ENCODE data around the gene ZDHHC5.

The ZDHHC5 gene

GRCh38 chr11:57667736-57668433 is at the start of gene ZDHHC5:
Gene ZDHHC5, plus strand, starts transcription at chr11:57668114. Its CDS starts 4,977 bp downstream, at chr11:57673091.
- Histone ChIP-seq H3K4me1 (ENCODE audit: control insufficient read depth, insufficient read depth, low read length) (peaks cover 15% of the 10 kb centered on the region), H3K36me3 (ENCODE audit: control insufficient read depth in 2 of 2, insufficient read depth in 2 of 2, low read length in 2 of 2) (peaks cover 8 to 9% of the 10 kb centered on the region in 2 donors), H3K27ac (ENCODE audit: low read length) (peak within 1 kb of the TSS; percentile 99), H3K27me3 (ENCODE audit: control insufficient read depth in 1 of 2, insufficient read depth in 2 of 2, low read length in 2 of 2) (no peaks in the 10 kb centered on the region), H3K4me3 (ENCODE audit: low read length in 2 of 2) (peak within 1 kb of the TSS; percentile 93 to 95), H3K9me3 (ENCODE audit: control insufficient read depth in 2 of 2, low read length in 2 of 2) (no peaks in the 10 kb centered on the region), H3K9ac (ENCODE audit: low read length in 2 of 2) (peak within 1 kb of the TSS; percentile 93 to 100)

- no peaks in the 10 kb centered on the region for H3K4me1 ChIP-seq (ENCODE audit: control insufficient read depth, insufficient read depth, low read length)
- H3K27ac ChIP-seq (ENCODE audit: low read length) = no peak overlapping the region
- H3K36me3 ChIP-seq (ENCODE audit: control insufficient read depth in 2 of 2, insufficient read depth in 2 of 2, low read length in 2 of 2) = peaks cover 0 to 22% of the 10 kb centered on the region in 2 donors
- H3K4me3 ChIP-seq (ENCODE audit: low read length in 2 of 2) = no peak overlapping the region
- no peak overlapping the region for H3K9ac ChIP-seq (ENCODE audit: low read length in 2 of 2)
- H3K9me3 ChIP-seq (ENCODE audit: control insufficient read depth in 2 of 2, low read length in 2 of 2) = no peaks in the 10 kb centered on the region
- peaks cover 0 to 2% of the 10 kb centered on the region in 2 donors for H3K27me3 ChIP-seq (ENCODE audit: control insufficient read depth in 1 of 2, insufficient read depth in 2 of 2, low read length in 2 of 2)
Observed at GRCh38 chr11:57618438-57618837, 49.5 kb upstream of the ZDHHC5 start.

GRCh38 chr11:57619331-57619730 is 48.6 kb upstream of the ZDHHC5 start:
- Histone ChIP-seq H3K4me1 (ENCODE audit: control insufficient read depth, insufficient read depth, low read length) (no peaks in the 10 kb centered on the region), H3K9me3 (ENCODE audit: control insufficient read depth in 2 of 2, low read length in 2 of 2) (no peaks in the 10 kb centered on the region), H3K36me3 (ENCODE audit: control insufficient read depth in 2 of 2, insufficient read depth in 2 of 2, low read length in 2 of 2) (peaks cover 0 to 15% of the 10 kb centered on the region in 2 donors), H3K9ac (ENCODE audit: low read length in 2 of 2) (no peak overlapping the region), H3K27ac (ENCODE audit: low read length) (no peak overlapping the region), H3K27me3 (ENCODE audit: control insufficient read depth in 1 of 2, insufficient read depth in 2 of 2, low read length in 2 of 2) (peaks cover 0 to 2% of the 10 kb centered on the region in 2 donors), H3K4me3 (ENCODE audit: low read length in 2 of 2) (no peak overlapping the region)

GRCh38 chr11:57620467-57620866 is 47.4 kb upstream of the ZDHHC5 start:
- Histone ChIP-seq H3K9ac (ENCODE audit: low read length in 2 of 2) (no peak overlapping the region), H3K4me1 (ENCODE audit: control insufficient read depth, insufficient read depth, low read length) (no peaks in the 10 kb centered on the region), H3K27me3 (ENCODE audit: control insufficient read depth in 1 of 2, insufficient read depth in 2 of 2, low read length in 2 of 2) (peaks cover 0 to 2% of the 10 kb centered on the region in 2 donors), H3K9me3 (ENCODE audit: control insufficient read depth in 2 of 2, low read length in 2 of 2) (no peaks in the 10 kb centered on the region), H3K27ac (ENCODE audit: low read length) (no peak overlapping the region), H3K4me3 (ENCODE audit: low read length in 2 of 2) (no peak overlapping the region), H3K36me3 (ENCODE audit: control insufficient read depth in 2 of 2, insufficient read depth in 2 of 2, low read length in 2 of 2) (peaks cover 0 to 9% of the 10 kb centered on the region in 2 donors)

GRCh38 chr11:57622263-57622662 is 45.7 kb upstream of the ZDHHC5 start:
- Histone ChIP-seq H3K9me3 (ENCODE audit: control insufficient read depth in 2 of 2, low read length in 2 of 2) (no peaks in the 10 kb centered on the region), H3K36me3 (ENCODE audit: control insufficient read depth in 2 of 2, insufficient read depth in 2 of 2, low read length in 2 of 2) (peaks cover 0 to 2% of the 10 kb centered on the region in 2 donors), H3K4me1 (ENCODE audit: control insufficient read depth, insufficient read depth, low read length) (no peaks in the 10 kb centered on the region), H3K27me3 (ENCODE audit: control insufficient read depth in 1 of 2, insufficient read depth in 2 of 2, low read length in 2 of 2) (peaks cover 0 to 2% of the 10 kb centered on the region in 2 donors), H3K27ac (ENCODE audit: low read length) (no peak overlapping the region), H3K4me3 (ENCODE audit: low read length in 2 of 2) (no peak overlapping the region), H3K9ac (ENCODE audit: low read length in 2 of 2) (no peak overlapping the region)

GRCh38 chr11:57624864-57625263 is 43.0 kb upstream of the ZDHHC5 start:
- Histone ChIP-seq H3K27me3 (ENCODE audit: control insufficient read depth in 1 of 2, insufficient read depth in 2 of 2, low read length in 2 of 2) (peaks cover 0 to 2% of the 10 kb centered on the region in 2 donors), H3K9ac (ENCODE audit: low read length in 2 of 2) (no peak overlapping the region), H3K9me3 (ENCODE audit: control insufficient read depth in 2 of 2, low read length in 2 of 2) (no peaks in the 10 kb centered on the region), H3K36me3 (ENCODE audit: control insufficient read depth in 2 of 2, insufficient read depth in 2 of 2, low read length in 2 of 2) (no peaks in the 10 kb centered on the region), H3K4me1 (ENCODE audit: control insufficient read depth, insufficient read depth, low read length) (no peaks in the 10 kb centered on the region), H3K4me3 (ENCODE audit: low read length in 2 of 2) (no peak overlapping the region), H3K27ac (ENCODE audit: low read length) (no peak overlapping the region)

GRCh38 chr11:57626895-57627294 is 41.0 kb upstream of the ZDHHC5 start:
- Histone ChIP-seq H3K9ac (ENCODE audit: low read length in 2 of 2) (no peak overlapping the region), H3K27ac (ENCODE audit: low read length) (no peak overlapping the region), H3K9me3 (ENCODE audit: control insufficient read depth in 2 of 2, low read length in 2 of 2) (no peaks in the 10 kb centered on the region), H3K36me3 (ENCODE audit: control insufficient read depth in 2 of 2, insufficient read depth in 2 of 2, low read length in 2 of 2) (no peaks in the 10 kb centered on the region), H3K4me1 (ENCODE audit: control insufficient read depth, insufficient read depth, low read length) (no peaks in the 10 kb centered on the region), H3K4me3 (ENCODE audit: low read length in 2 of 2) (no peak overlapping the region), H3K27me3 (ENCODE audit: control insufficient read depth in 1 of 2, insufficient read depth in 2 of 2, low read length in 2 of 2) (peaks cover 0 to 2% of the 10 kb centered on the region in 2 donors)

GRCh38 chr11:57630171-57630570 is 37.7 kb upstream of the ZDHHC5 start:
- Histone ChIP-seq H3K9me3 (ENCODE audit: control insufficient read depth in 2 of 2, low read length in 2 of 2) (no peaks in the 10 kb centered on the region), H3K27me3 (ENCODE audit: control insufficient read depth in 1 of 2, insufficient read depth in 2 of 2, low read length in 2 of 2) (no peaks in the 10 kb centered on the region), H3K27ac (ENCODE audit: low read length) (no peak overlapping the region), H3K4me3 (ENCODE audit: low read length in 2 of 2) (no peak overlapping the region), H3K4me1 (ENCODE audit: control insufficient read depth, insufficient read depth, low read length) (no peaks in the 10 kb centered on the region), H3K9ac (ENCODE audit: low read length in 2 of 2) (no peak overlapping the region), H3K36me3 (ENCODE audit: control insufficient read depth in 2 of 2, insufficient read depth in 2 of 2, low read length in 2 of 2) (no peaks in the 10 kb centered on the region)

- no peak overlapping the region for H3K9ac ChIP-seq (ENCODE audit: low read length in 2 of 2)
- H3K4me1 ChIP-seq (ENCODE audit: control insufficient read depth, insufficient read depth, low read length) = no peaks in the 10 kb centered on the region
- no peak overlapping the region for H3K4me3 ChIP-seq (ENCODE audit: low read length in 2 of 2)
- no peaks in the 10 kb centered on the region for H3K27me3 ChIP-seq (ENCODE audit: control insufficient read depth in 1 of 2, insufficient read depth in 2 of 2, low read length in 2 of 2)
- H3K9me3 ChIP-seq (ENCODE audit: control insufficient read depth in 2 of 2, low read length in 2 of 2) = no peaks in the 10 kb centered on the region
- H3K27ac ChIP-seq (ENCODE audit: low read length) = no peak overlapping the region
- no peaks in the 10 kb centered on the region for H3K36me3 ChIP-seq (ENCODE audit: control insufficient read depth in 2 of 2, insufficient read depth in 2 of 2, low read length in 2 of 2)
Observed at GRCh38 chr11:57632116-57632515, 35.8 kb upstream of the ZDHHC5 start.

GRCh38 chr11:57633394-57634070 is 34.4 kb upstream of the ZDHHC5 start:
- Histone ChIP-seq H3K9me3 (ENCODE audit: control insufficient read depth in 2 of 2, low read length in 2 of 2) (no peaks in the 10 kb centered on the region), H3K9ac (ENCODE audit: low read length in 2 of 2) (no peak overlapping the region), H3K27me3 (ENCODE audit: control insufficient read depth in 1 of 2, insufficient read depth in 2 of 2, low read length in 2 of 2) (no peaks in the 10 kb centered on the region), H3K27ac (ENCODE audit: low read length) (no peak overlapping the region), H3K36me3 (ENCODE audit: control insufficient read depth in 2 of 2, insufficient read depth in 2 of 2, low read length in 2 of 2) (no peaks in the 10 kb centered on the region), H3K4me1 (ENCODE audit: control insufficient read depth, insufficient read depth, low read length) (peaks cover 8% of the 10 kb centered on the region), H3K4me3 (ENCODE audit: low read length in 2 of 2) (no peak overlapping the region)

GRCh38 chr11:57634311-57634710 is 33.6 kb upstream of the ZDHHC5 start:
- no peaks in the 10 kb centered on the region for H3K36me3 ChIP-seq (ENCODE audit: control insufficient read depth in 2 of 2, insufficient read depth in 2 of 2, low read length in 2 of 2)
- peaks cover 13% of the 10 kb centered on the region for H3K4me1 ChIP-seq (ENCODE audit: control insufficient read depth, insufficient read depth, low read length)
- H3K4me3 ChIP-seq (ENCODE audit: low read length in 2 of 2) = no peak overlapping the region
- no peaks in the 10 kb centered on the region for H3K27me3 ChIP-seq (ENCODE audit: control insufficient read depth in 1 of 2, insufficient read depth in 2 of 2, low read length in 2 of 2)
- H3K9ac ChIP-seq (ENCODE audit: low read length in 2 of 2) = no peak overlapping the region
- no peaks in the 10 kb centered on the region for H3K9me3 ChIP-seq (ENCODE audit: control insufficient read depth in 2 of 2, low read length in 2 of 2)
- H3K27ac ChIP-seq (ENCODE audit: low read length) = no peak overlapping the region

Measured in stomach smooth muscle (tissue), 2 donors.